Measurements from ENCODE around the gene GPATCH11. TPM values are rescaled to one million over a fixed set of nuclear protein-coding genes. Genes with fewer than 3 reads are reported as not detected.

The GPATCH11 gene
- total RNA-seq = 14.5 and 15.1 TPM in 2 replicates

GRCh38 chr2:37083873-37084794 is at the start of gene GPATCH11, which contains the start of gene HEATR5B:
TSS of gene GPATCH11 (plus strand) at chr2:37084518. CDS start at chr2:37088382, 3,864 bp downstream.
TSS of gene HEATR5B (minus strand) at chr2:37084372. CDS start at chr2:37083414, 958 bp downstream.

Other genes starting within 250 kb of the GPATCH11 start
- 36.7 and 46.8 TPM in 2 replicates for gene STRN, start 118.0 kb upstream of the GPATCH11 start, total RNA-seq
- gene HEATR5B, start 146 bp upstream of the GPATCH11 start, total RNA-seq = 42.4 and 43.7 TPM in 2 replicates
- gene EIF2AK2, start 72.5 kb downstream of the GPATCH11 start, total RNA-seq = 45.6 and 53.0 TPM in 2 replicates
- gene SULT6B1, start 104.2 kb downstream of the GPATCH11 start, total RNA-seq = not detected in 2 replicates
- gene CEBPZOS, start 112.0 kb downstream of the GPATCH11 start, total RNA-seq = 30.2 and 41.1 TPM in 2 replicates
- 67.4 and 67.8 TPM in 2 replicates for gene CEBPZ, start 147.1 kb downstream of the GPATCH11 start, total RNA-seq
- gene NDUFAF7, start 147.1 kb downstream of the GPATCH11 start, total RNA-seq = 16.1 and 17.1 TPM in 2 replicates
- gene PRKD3, start 240.3 kb downstream of the GPATCH11 start, total RNA-seq = 106 and 112 TPM in 2 replicates

All from thoracic aorta endothelial cell (primary cell).